Fibroblast of lung (primary cell): Measurements from ENCODE around the gene C4orf50. TPM values are rescaled to one million over a fixed set of nuclear protein-coding genes. Genes with fewer than 3 reads are reported as not detected.

Experiments used
- DNase-seq, 2 donors: peaks; one replicate each; pipeline versions ENCODE4 v3.0.0 to v3.0.0-alpha.2; 2010; ENCODE audit warnings: low read depth in 2 of 2
- H2AFZ ChIP-seq: 2 replicates; pipeline ENCODE4 v1.5.1; 2012; ENCODE audit warnings: low read length, control low read depth, inconsistent platforms
- H3K27ac ChIP-seq: 2 replicates; pipeline ENCODE4 v1.5.1; 2011; ENCODE audit warnings: low read length, control low read depth; ENCODE audit not compliant: insufficient read depth
- H3K27me3 ChIP-seq: 2 replicates; pipeline ENCODE4 v1.5.1; 2011; ENCODE audit warnings: mild to moderate bottlenecking, low read length; ENCODE audit not compliant: control insufficient read depth, insufficient read depth
- H3K36me3 ChIP-seq: 2 replicates; pipeline ENCODE4 v1.5.1; 2011; ENCODE audit warnings: low read length; ENCODE audit not compliant: control insufficient read depth, insufficient read depth
- H3K4me1 ChIP-seq: 2 replicates; pipeline ENCODE4 v1.5.1; 2011; ENCODE audit warnings: low read length; ENCODE audit not compliant: control insufficient read depth, insufficient read depth; ENCODE audit errors: extremely low read depth
- H3K4me2 ChIP-seq: 2 replicates; pipeline ENCODE4 v1.5.1; 2011; ENCODE audit warnings: low read length, control low read depth; ENCODE audit not compliant: insufficient read depth; ENCODE audit errors: extremely low read depth
- H3K4me3 ChIP-seq, 4 experiments: fragments of 200-600 bp in 1 of 4; sonication (generic) in 1 of 4; replicated peaks in 1 of 4; 2 replicates each; pipeline ENCODE4 v1.5.1; 2011 to 2016; ENCODE audit warnings: low read length in 4 of 4, low read depth in 3 of 4, mild to moderate bottlenecking in 3 of 4, control low read depth in 2 of 4, inconsistent platforms in 1 of 4, mixed read lengths in 1 of 4; ENCODE audit not compliant: insufficient read depth in 1 of 4; ENCODE audit errors: control extremely low read depth in 1 of 4
- H3K79me2 ChIP-seq: 2 replicates; pipeline ENCODE4 v1.5.1; 2012; ENCODE audit warnings: mild to moderate bottlenecking, low read length, inconsistent platforms; ENCODE audit not compliant: control insufficient read depth, insufficient read depth
- H3K9ac ChIP-seq: 2 replicates; pipeline ENCODE4 v1.5.1; 2011; ENCODE audit warnings: mild to moderate bottlenecking, low read length, control low read depth; ENCODE audit not compliant: insufficient read depth
- H3K9me3 ChIP-seq: 2 replicates; pipeline ENCODE4 v1.5.1; 2012; ENCODE audit warnings: low read depth, low read length; ENCODE audit not compliant: control insufficient read depth, insufficient read depth
- H4K20me1 ChIP-seq: 2 replicates; pipeline ENCODE4 v1.5.1; 2011; ENCODE audit warnings: low read length; ENCODE audit not compliant: control insufficient read depth, insufficient read depth; ENCODE audit errors: extremely low read depth
- CTCF ChIP-seq, 2 donors: IDR thresholded peaks in 1 of 2; conservative IDR thresholded peaks in 1 of 2; 1 replicate in 1 of 2; 2 replicates in 1 of 2; pipeline ENCODE4 v1.5.1; 2011 to 2012; ENCODE audit warnings: low read length in 2 of 2, control low read depth in 1 of 2, inconsistent platforms in 1 of 2, low read depth in 1 of 2, mild to moderate bottlenecking in 1 of 2
- EZH2 ChIP-seq: IDR thresholded peaks from 2 replicates; pipeline ENCODE4 v1.5.1; 2012; ENCODE audit warnings: low read length, control low read depth, mild to moderate bottlenecking; ENCODE audit errors: missing control alignments
- polyA plus RNA-seq, 2 donors: library from polyadenylated mRNA; depleted of rRNA in 1 of 2; stranded (reverse) in 1 of 2; unstranded in 1 of 2; fragments of >200 nt; gene quantifications; 2 replicates each; pipeline ENCODE4 v1.2.1, GENCODE V29; 2011 to 2012; ENCODE audit warnings: missing spikeins in 1 of 2
- total RNA-seq: library from RNA; depleted of rRNA; stranded (reverse); fragments of >200 nt; gene quantifications from 2 replicates; pipeline ENCODE4 v1.2.1, GENCODE V29; 2014

Gene C4orf50
- total and polyA plus RNA-seq, 2 donors (not counting 1 experiment from before 2014, with no cell fraction given) = not detected

- no peak for TF ChIP-seq CTCF (conservative IDR thresholded peaks at IDR 0.05 in 1 of 2, IDR thresholded peaks at IDR 0.05 in 1 of 2; ENCODE audit: low read depth in 1 of 2, low read length in 2 of 2)
- TF ChIP-seq EZH2 = no peak
- Histone ChIP-seq H3K9ac (no peak overlapping the region), H3K36me3 (no peaks in the 10 kb centered on the region), H3K79me2 (no peaks in the 10 kb centered on the region), H3K4me2 (no peak overlapping the region), H3K4me3 (no peak overlapping the region), H3K4me1 (no peaks in the 10 kb centered on the region), H3K27me3 (no peaks in the 10 kb centered on the region), H3K27ac (no peak overlapping the region), H2AFZ (no peak overlapping the region), H3K9me3 (no peaks in the 10 kb centered on the region), H4K20me1 (no peaks in the 10 kb centered on the region)
- no peak for DNase-seq
Observed at GRCh38 chr4:5992828-5993321, 25.4 kb downstream of the C4orf50 start.

DNA sequence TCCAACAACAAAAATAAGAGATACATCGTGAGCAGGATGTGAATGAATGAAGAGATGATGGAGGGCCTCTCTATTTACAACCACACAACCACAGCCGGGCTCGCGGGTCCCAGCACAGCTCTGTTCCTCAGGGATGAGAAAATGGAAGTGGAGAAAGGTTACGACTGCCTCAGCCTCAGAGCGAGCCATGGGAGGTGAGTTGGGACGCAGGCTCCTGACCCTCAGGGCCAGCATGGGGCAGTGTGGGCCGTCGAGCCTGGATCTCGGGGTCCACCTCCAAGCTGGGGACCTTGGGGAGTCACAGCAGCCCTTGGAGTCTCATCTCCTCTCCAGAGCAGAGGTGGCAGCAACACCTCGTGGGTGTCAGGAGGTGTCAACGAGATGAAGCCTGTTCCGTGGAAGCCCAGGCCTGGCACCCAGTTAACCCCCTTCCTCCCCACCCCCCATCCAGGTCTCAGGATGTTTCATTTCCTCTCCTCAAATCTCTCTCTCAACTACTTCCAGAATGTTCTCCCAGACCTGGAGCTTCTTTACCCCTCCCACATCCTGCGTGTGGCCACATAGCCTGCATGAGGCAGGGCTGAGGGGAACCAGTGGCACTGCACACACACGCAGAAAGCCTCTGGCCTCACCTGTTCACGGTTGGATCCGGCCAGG, 25.9 kb downstream of the C4orf50 start:
- TF ChIP-seq CTCF (conservative IDR thresholded peaks at IDR 0.05 in 1 of 2, IDR thresholded peaks at IDR 0.05 in 1 of 2; ENCODE audit: low read depth in 1 of 2, low read length in 2 of 2) (no peak), EZH2 (no peak)
- no peak for DNase-seq
- no peak overlapping the region for H3K9ac ChIP-seq
- no peaks in the 10 kb centered on the region for H4K20me1 ChIP-seq
- H3K4me3 ChIP-seq = no peak overlapping the region
- no peak overlapping the region for H2AFZ ChIP-seq
- H3K9me3 ChIP-seq = no peaks in the 10 kb centered on the region
- H3K36me3 ChIP-seq = no peaks in the 10 kb centered on the region
- no peak overlapping the region for H3K27ac ChIP-seq
- no peaks in the 10 kb centered on the region for H3K79me2 ChIP-seq
- H3K27me3 ChIP-seq = no peaks in the 10 kb centered on the region
- H3K4me1 ChIP-seq = no peaks in the 10 kb centered on the region
- no peak overlapping the region for H3K4me2 ChIP-seq

GRCh38 chr4:5991405-5991804, 26.8 kb downstream of the C4orf50 start:
- H3K4me1 ChIP-seq = no peaks in the 10 kb centered on the region
- H3K27ac ChIP-seq = no peak overlapping the region
- TF ChIP-seq CTCF (conservative IDR thresholded peaks at IDR 0.05 in 1 of 2, IDR thresholded peaks at IDR 0.05 in 1 of 2; ENCODE audit: low read depth in 1 of 2, low read length in 2 of 2) (no peak), EZH2 (no peak)
- H3K27me3 ChIP-seq = no peaks in the 10 kb centered on the region
- H3K79me2 ChIP-seq = no peaks in the 10 kb centered on the region
- no peak overlapping the region for H3K4me2 ChIP-seq
- DNase-seq = no peak
- H2AFZ ChIP-seq = no peak overlapping the region
- H4K20me1 ChIP-seq = no peaks in the 10 kb centered on the region
- H3K9me3 ChIP-seq = no peaks in the 10 kb centered on the region
- H3K36me3 ChIP-seq = no peaks in the 10 kb centered on the region
- H3K4me3 ChIP-seq = no peak overlapping the region
- H3K9ac ChIP-seq = no peak overlapping the region
